ENCODE data around the gene RAB11A.

- TF ChIP-seq, protein P1, sequence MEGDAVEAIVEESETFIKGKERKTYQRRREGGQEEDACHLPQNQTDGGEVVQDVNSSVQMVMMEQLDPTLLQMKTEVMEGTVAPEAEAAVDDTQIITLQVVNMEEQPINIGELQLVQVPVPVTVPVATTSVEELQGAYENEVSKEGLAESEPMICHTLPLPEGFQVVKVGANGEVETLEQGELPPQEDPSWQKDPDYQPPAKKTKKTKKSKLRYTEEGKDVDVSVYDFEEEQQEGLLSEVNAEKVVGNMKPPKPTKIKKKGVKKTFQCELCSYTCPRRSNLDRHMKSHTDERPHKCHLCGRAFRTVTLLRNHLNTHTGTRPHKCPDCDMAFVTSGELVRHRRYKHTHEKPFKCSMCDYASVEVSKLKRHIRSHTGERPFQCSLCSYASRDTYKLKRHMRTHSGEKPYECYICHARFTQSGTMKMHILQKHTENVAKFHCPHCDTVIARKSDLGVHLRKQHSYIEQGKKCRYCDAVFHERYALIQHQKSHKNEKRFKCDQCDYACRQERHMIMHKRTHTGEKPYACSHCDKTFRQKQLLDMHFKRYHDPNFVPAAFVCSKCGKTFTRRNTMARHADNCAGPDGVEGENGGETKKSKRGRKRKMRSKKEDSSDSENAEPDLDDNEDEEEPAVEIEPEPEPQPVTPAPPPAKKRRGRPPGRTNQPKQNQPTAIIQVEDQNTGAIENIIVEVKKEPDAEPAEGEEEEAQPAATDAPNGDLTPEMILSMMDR (IDR thresholded peaks at IDR 0.05), result no peak
- TF ChIP-seq POLR2A (IDR thresholded peaks at IDR 0.05), result no peak
Measured at GRCh38 chr15:65833501-65834205, 35.6 kb upstream of the RAB11A start.

All from adrenal gland (tissue), 5 donors.